NT2/D1 (cell line): ENCODE results near the gene C4B.
"Not testable (repeated sequence)": the region's sequence is repeated elsewhere in the genome, so short reads cannot be mapped to it uniquely, and the experiment has no call there.

ENCODE experiments used
- SUZ12 ChIP-seq: IDR thresholded peaks from 2 replicates; pipeline ENCODE4 v1.6.1; 2011; ENCODE audit not compliant: insufficient read length, insufficient read depth; ENCODE audit errors: extremely low read depth
- YY1 ChIP-seq: IDR thresholded peaks from 2 replicates; pipeline ENCODE4 v1.6.1; 2011; ENCODE audit not compliant: insufficient read length, insufficient read depth

DNA sequence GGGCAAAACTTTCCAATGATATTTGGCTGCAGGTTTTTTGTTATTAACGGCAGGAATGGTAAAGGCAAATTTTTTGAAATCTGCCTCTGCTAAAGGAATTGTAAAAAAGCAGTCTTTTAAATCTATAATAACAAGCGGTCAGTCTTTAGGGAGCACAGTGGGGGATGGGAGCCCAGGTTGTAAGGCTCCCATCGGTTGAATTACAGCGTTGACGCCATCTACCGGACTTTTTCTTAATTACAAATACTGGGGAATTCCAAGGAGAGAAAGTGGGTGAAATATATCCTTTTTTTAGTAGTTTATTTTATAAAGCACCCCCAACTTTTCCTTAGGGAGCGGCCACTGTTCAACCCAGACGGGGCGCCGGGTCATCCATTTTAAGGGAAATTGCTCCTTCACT, 7.5 kb downstream of the C4B start:
- not testable (repeated sequence) for TF ChIP-seq SUZ12, YY1
